ENCODE data around the gene IPO4. TPM values are rescaled to one million over a fixed set of nuclear protein-coding genes. Genes with fewer than 3 reads are reported as not detected.

Gene IPO4
- total and polyA plus RNA-seq, 2 of the 8 experiments (the other 6 are each of a cell fraction or from before 2014, with no cell fraction given), result 55.5 to 108 TPM

- no peak for FAIRE-seq
- TF ChIP-seq CBX5 (IDR thresholded peaks at IDR 0.05; ENCODE audit: low read depth, low read length) (no peak), NANOG (IDR thresholded peaks at IDR 0.05; ENCODE audit: insufficient read depth, low read depth, low read length, poor library complexity, severe bottlenecking) (no peak), SIX5 (IDR thresholded peaks at IDR 0.05; ENCODE audit: low read depth, low read length) (no peak)
- DNase-seq (ENCODE audit: low read depth in 1 of 2, low spot score in 2 of 2), result no peak
These were observed 33.5 kb downstream of the IPO4 start for GRCh38 chr14:24155100-24155499.

More at GRCh38 chr14:24155100-24155499, 33.5 kb downstream of the IPO4 start:
- H2BK15ac ChIP-seq (ENCODE audit: low read length), result no peak overlapping the region
- H3K18ac ChIP-seq (ENCODE audit: extremely low read depth, low read length), result no peak overlapping the region
- H3K27me3 ChIP-seq (replicated peaks in 1 of 4; ENCODE audit: control insufficient read depth in 3 of 4, extremely low read depth in 1 of 4, insufficient read depth in 3 of 4, low read length in 3 of 4), result no peaks in the 10 kb centered on the region; a peak in 1 of 7 replicates
- ChIA-PET POLR2A (ENCODE audit: partially characterized antibody) (interaction anchor here (1.1 to 2.9 kb wide), 10 partner anchors 9 to 40 kb away, joined by 3 to 9 read pairs (median 4); partner anchors contain the start of genes PSME1, PSME2 and TM9SF1), CTCF (ENCODE audit: partially characterized antibody) (interaction anchor here (0.9 to 1.5 kb wide), 5 partner anchors 9 to 97 kb away, joined by 3 to 6 read pairs (median 3); no protein-coding TSS in a partner anchor)
- H3K4me2 ChIP-seq (ENCODE audit: insufficient read depth in 1 of 2, low read depth in 2 of 2, low read length in 2 of 2), result no peak overlapping the region
- peaks cover 33 to 64% (median 57%) of the 10 kb centered on the region in 4 experiments for H3K36me3 ChIP-seq (ENCODE audit: control insufficient read depth in 2 of 4, insufficient read depth in 4 of 4, low read length in 3 of 4)
- H3K27ac ChIP-seq (ENCODE audit: low read depth, low read length), result no peak overlapping the region
- H4K8ac ChIP-seq (ENCODE audit: extremely low read depth, insufficient read depth, low read length), result no peak overlapping the region
- no peak overlapping the region for H2BK12ac ChIP-seq (ENCODE audit: low read depth, low read length)
- H3K4me1 ChIP-seq (replicated peaks in 1 of 4; ENCODE audit: control insufficient read depth in 3 of 4, insufficient read depth in 4 of 4, low read length in 3 of 4), result no peaks in the 10 kb centered on the region
- H2BK5ac ChIP-seq (ENCODE audit: low read depth, low read length), result no peak overlapping the region
- H3K14ac ChIP-seq (ENCODE audit: insufficient read length), result no peak overlapping the region
- H3K79me2 ChIP-seq (ENCODE audit: control insufficient read depth in 1 of 2, insufficient read depth in 2 of 2, low read length in 2 of 2), result no peaks in the 10 kb centered on the region
- 95% methylated on average over 10 of the region's 10 CpGs; no CpG with 5 or more reads in 1 of the 2 experiments for WGBS, 2 experiments (ENCODE audit: extremely low coverage in 1 of 2, insufficient coverage in 1 of 2, insufficient read length in 1 of 2, insufficient replicate concordance in 2 of 2, low coverage in 1 of 2, low lambda C conversion rate in 2 of 2, missing lambda C conversion rate in 1 of 2)
- no peak overlapping the region for H2BK120ac ChIP-seq (replicated peaks; ENCODE audit: low read depth, low read length)
- H2AK5ac ChIP-seq (ENCODE audit: low read depth, low read length), result no peak overlapping the region
- no peak overlapping the region for H2AFZ ChIP-seq (ENCODE audit: low read length)
- no peak overlapping the region for H3K23ac ChIP-seq (ENCODE audit: insufficient read length)
- H2BK20ac ChIP-seq (ENCODE audit: low read length), result no peak overlapping the region
- H3K9ac ChIP-seq (replicated peaks in 1 of 4; ENCODE audit: extremely low read depth in 1 of 4, low read depth in 3 of 4, low read length in 3 of 4), result no peak overlapping the region
- H4K91ac ChIP-seq (replicated peaks; ENCODE audit: insufficient read length, low read length), result no peak overlapping the region
- H3K4ac ChIP-seq (replicated peaks; ENCODE audit: insufficient read length, low read depth, low read length), result no peak overlapping the region
- H3K56ac ChIP-seq (replicated peaks; ENCODE audit: insufficient read length, low read depth, low read length), result no peak overlapping the region
- H3K9me3 ChIP-seq (ENCODE audit: insufficient read depth in 2 of 2, low read depth in 1 of 2, low read length in 1 of 2), result no peaks in the 10 kb centered on the region
- H4K5ac ChIP-seq (ENCODE audit: insufficient read length, low read depth, low read length), result no peak overlapping the region
- H3K23me2 ChIP-seq (ENCODE audit: low read depth, low read length), result no peaks in the 10 kb centered on the region
- H4K20me1 ChIP-seq (replicated peaks in 1 of 2; ENCODE audit: control insufficient read depth in 1 of 2, insufficient read depth in 2 of 2, low read length in 2 of 2), result peaks cover 2 to 18% of the 10 kb centered on the region in 2 experiments
- H3K79me1 ChIP-seq (ENCODE audit: low read depth, low read length), result peaks cover 6% of the 10 kb centered on the region; the same call in 1 of the 2 replicates
- H3K4me3 ChIP-seq (ENCODE audit: extremely low read depth in 1 of 4, insufficient read depth in 2 of 4, low read depth in 3 of 4, low read length in 4 of 4), result no peak overlapping the region

Measured in H1 (cell line).